Measurements from ENCODE around the gene CPEB3. TPM values are rescaled to one million over a fixed set of nuclear protein-coding genes. Genes with fewer than 3 reads are reported as not detected.

Gene CPEB3
- total and polyA plus RNA-seq, 4 donors = 2.1 to 8.4 (median 5.1) TPM

DNA sequence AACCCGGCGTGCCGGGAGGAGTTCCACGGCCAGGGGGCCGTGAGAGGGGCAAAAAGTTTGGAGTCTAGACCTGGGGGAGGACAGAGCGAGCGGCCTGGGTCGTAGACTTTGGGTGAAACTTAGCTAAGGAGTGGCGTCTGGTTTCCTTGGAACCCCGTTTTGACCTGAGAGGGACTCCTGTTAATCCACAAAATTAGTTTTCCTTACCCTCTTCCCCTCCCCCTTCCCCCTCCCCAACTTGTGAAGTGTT, 663 bp upstream of the CPEB3 start:
- DNase-seq (ENCODE audit: low spot score) = no peak
- H3K9ac ChIP-seq (ENCODE audit: low read depth in 1 of 2, low read length in 2 of 2) = peak overlapping the region; percentile 93 to 94

DNA sequence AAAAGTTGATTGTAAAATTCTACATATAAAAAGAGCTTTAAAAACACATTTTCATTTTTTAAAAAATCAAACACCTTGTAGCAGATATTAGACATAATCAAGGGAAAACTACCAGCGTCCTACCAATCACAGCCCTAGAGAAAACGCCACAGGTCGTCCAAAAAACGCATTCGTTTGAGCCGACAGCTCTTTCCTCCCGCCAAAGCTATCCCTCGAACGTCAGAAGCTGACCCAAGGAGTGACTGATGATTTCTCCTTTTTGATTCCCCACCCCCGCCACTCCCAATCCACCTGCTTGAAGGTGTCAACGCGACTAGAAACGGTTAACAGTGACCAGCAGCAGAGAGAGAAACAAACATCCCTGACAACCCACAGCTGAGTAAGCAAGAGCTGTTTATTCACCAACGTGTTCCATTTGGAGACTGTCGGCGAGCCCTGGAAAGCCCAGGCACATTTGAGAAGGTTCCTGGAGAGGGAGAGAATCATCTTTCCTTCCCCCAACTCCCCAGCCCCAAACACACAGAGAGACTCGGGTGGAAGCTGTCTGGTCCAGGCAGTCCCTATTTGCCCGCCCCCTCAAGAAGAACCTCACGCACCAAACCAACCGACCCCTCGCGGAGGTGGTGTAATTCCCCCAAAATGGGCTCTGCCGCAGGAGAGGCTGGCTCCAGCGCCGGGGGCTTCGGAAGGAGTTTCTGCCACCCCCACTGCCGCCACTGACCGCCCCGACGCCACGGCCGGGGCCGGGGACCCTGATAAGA, 622 bp downstream of the CPEB3 start:
- TF ChIP-seq FOXA1 (IDR thresholded peaks at IDR 0.05) (peak; percentile 58), FOXA2 (IDR thresholded peaks at IDR 0.05) (peak; percentile 72), SP1 (IDR thresholded peaks at IDR 0.05) (no peak)
- TF ChIP-seq, protein P1, sequence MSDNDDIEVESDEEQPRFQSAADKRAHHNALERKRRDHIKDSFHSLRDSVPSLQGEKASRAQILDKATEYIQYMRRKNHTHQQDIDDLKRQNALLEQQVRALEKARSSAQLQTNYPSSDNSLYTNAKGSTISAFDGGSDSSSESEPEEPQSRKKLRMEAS (IDR thresholded peaks at IDR 0.05) = peak; percentile 66
- peak overlapping the region; percentile 82 to 99 (median 99) for H3K4me3 ChIP-seq (ENCODE audit: low read depth in 1 of 3, low read length in 3 of 3)
- peaks cover 3 to 10% (median 8%) of the 10 kb centered on the region in 4 donors for H3K4me1 ChIP-seq (ENCODE audit: control insufficient read depth in 4 of 4, insufficient read depth in 4 of 4, low read length in 3 of 4)
- no peaks in the 10 kb centered on the region for H3K27me3 ChIP-seq (ENCODE audit: control insufficient read depth in 4 of 4, insufficient read depth in 4 of 4, low read length in 3 of 4)
- H3K9me3 ChIP-seq (ENCODE audit: control insufficient read depth in 4 of 4, low read length in 3 of 4) = no peaks in the 10 kb centered on the region
- no peak for DNase-seq (ENCODE audit: low spot score)
- peaks cover 0 to 6% (median under 1%) of the 10 kb centered on the region in 4 donors for H3K36me3 ChIP-seq (ENCODE audit: control insufficient read depth in 4 of 4, insufficient read depth in 3 of 4, low read depth in 1 of 4, low read length in 3 of 4)
- peak overlapping the region; percentile 75 to 96 for H3K9ac ChIP-seq (ENCODE audit: low read depth in 1 of 2, low read length in 2 of 2)
- WGBS = under 1% methylated on average over 33 of the region's 33 CpGs
- peak overlapping the region; percentile 93 to 100 for H3K27ac ChIP-seq (ENCODE audit: low read depth in 1 of 2, low read length in 2 of 2)

More for the DNA sequence above, 663 bp upstream of the CPEB3 start:
- Histone ChIP-seq H3K4me3 (ENCODE audit: low read depth in 1 of 3, low read length in 3 of 3) (peak overlapping the region; percentile 76 to 99 (median 99)), H3K27me3 (ENCODE audit: control insufficient read depth in 4 of 4, insufficient read depth in 4 of 4, low read length in 3 of 4) (no peaks in the 10 kb centered on the region), H3K27ac (ENCODE audit: low read depth in 1 of 2, low read length in 2 of 2) (peak overlapping the region; percentile 93 to 100), H3K4me1 (ENCODE audit: control insufficient read depth in 4 of 4, insufficient read depth in 4 of 4, low read length in 3 of 4) (peaks cover 5 to 10% (median 8%) of the 10 kb centered on the region in 4 donors), H3K36me3 (ENCODE audit: control insufficient read depth in 4 of 4, insufficient read depth in 3 of 4, low read depth in 1 of 4, low read length in 3 of 4) (peaks cover 0 to 6% (median under 1%) of the 10 kb centered on the region in 4 donors), H3K9me3 (ENCODE audit: control insufficient read depth in 4 of 4, low read length in 3 of 4) (no peaks in the 10 kb centered on the region)
- TF ChIP-seq FOXA2 (IDR thresholded peaks at IDR 0.05) = no peak
- no peak for TF ChIP-seq GABPA (IDR thresholded peaks at IDR 0.05 in 1 of 2, conservative IDR thresholded peaks at IDR 0.05 in 1 of 2)
- TF ChIP-seq RXRA (IDR thresholded peaks at IDR 0.05) = no peak
- no peak for TF ChIP-seq EGR1 (IDR thresholded peaks at IDR 0.05; ENCODE audit: low read depth in 2 of 2)
- no peak for TF ChIP-seq HNF4G (IDR thresholded peaks at IDR 0.05)
- TF ChIP-seq, protein P2, sequence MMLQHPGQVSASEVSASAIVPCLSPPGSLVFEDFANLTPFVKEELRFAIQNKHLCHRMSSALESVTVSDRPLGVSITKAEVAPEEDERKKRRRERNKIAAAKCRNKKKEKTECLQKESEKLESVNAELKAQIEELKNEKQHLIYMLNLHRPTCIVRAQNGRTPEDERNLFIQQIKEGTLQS (IDR thresholded peaks at IDR 0.05) = no peak
- TF ChIP-seq, protein P3, sequence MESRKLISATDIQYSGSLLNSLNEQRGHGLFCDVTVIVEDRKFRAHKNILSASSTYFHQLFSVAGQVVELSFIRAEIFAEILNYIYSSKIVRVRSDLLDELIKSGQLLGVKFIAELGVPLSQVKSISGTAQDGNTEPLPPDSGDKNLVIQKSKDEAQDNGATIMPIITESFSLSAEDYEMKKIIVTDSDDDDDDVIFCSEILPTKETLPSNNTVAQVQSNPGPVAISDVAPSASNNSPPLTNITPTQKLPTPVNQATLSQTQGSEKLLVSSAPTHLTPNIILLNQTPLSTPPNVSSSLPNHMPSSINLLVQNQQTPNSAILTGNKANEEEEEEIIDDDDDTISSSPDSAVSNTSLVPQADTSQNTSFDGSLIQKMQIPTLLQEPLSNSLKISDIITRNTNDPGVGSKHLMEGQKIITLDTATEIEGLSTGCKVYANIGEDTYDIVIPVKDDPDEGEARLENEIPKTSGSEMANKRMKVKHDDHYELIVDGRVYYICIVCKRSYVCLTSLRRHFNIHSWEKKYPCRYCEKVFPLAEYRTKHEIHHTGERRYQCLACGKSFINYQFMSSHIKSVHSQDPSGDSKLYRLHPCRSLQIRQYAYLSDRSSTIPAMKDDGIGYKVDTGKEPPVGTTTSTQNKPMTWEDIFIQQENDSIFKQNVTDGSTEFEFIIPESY (IDR thresholded peaks at IDR 0.05) = no peak
- TF ChIP-seq HNF4A (conservative IDR thresholded peaks at IDR 0.05) = no peak
- TF ChIP-seq SP1 (IDR thresholded peaks at IDR 0.05) = no peak
- no peak for TF ChIP-seq NR2F2 (IDR thresholded peaks at IDR 0.05)
- TF ChIP-seq TAF1 (conservative IDR thresholded peaks at IDR 0.05) = no peak
- no peak for TF ChIP-seq FOXA1 (IDR thresholded peaks at IDR 0.05)
- 0% methylated on average over 10 of the region's 10 CpGs for WGBS

DNA sequence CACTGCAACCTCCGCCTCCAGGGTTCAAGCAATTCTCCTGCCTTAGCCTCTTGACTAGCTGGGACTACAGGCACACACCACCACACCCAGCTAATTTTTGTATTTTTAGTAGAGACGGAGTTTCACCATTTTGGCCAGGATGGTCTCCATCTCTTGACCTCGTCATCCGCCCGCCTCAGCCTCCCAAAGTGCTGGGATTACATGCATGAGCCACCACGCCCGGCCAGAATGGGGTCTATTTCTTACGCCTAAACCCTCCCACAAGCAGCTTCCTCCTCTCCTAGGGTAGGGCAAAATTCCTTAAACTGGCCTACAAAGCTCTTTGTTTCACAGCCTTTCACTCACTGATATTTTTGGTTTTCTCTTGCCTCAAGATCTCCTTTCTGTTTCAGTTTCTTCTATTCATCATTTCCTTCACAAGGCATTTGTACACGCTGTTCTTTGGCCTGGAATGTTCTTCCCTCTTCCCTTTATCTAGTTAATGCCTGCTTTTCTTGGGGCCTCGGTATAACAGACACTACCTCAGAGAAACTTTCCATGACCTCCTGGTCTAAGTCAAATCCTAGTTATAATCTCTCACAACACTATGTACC, 6.7 kb downstream of the CPEB3 start:
- no peak for DNase-seq (ENCODE audit: low spot score)
- Histone ChIP-seq H3K36me3 (ENCODE audit: control insufficient read depth in 4 of 4, insufficient read depth in 3 of 4, low read depth in 1 of 4, low read length in 3 of 4) (no peaks in the 10 kb centered on the region), H3K9me3 (ENCODE audit: control insufficient read depth in 4 of 4, low read length in 3 of 4) (no peaks in the 10 kb centered on the region), H3K27me3 (ENCODE audit: control insufficient read depth in 4 of 4, insufficient read depth in 4 of 4, low read length in 3 of 4) (no peaks in the 10 kb centered on the region), H3K9ac (ENCODE audit: low read depth in 1 of 2, low read length in 2 of 2) (no peak overlapping the region), H3K4me3 (ENCODE audit: low read depth in 1 of 3, low read length in 3 of 3) (no peak overlapping the region), H3K4me1 (ENCODE audit: control insufficient read depth in 4 of 4, insufficient read depth in 4 of 4, low read length in 3 of 4) (no peaks in the 10 kb centered on the region), H3K27ac (ENCODE audit: low read depth in 1 of 2, low read length in 2 of 2) (peak overlapping the region; percentile 1 to 20)
- 82% methylated on average over 10 of the region's 10 CpGs for WGBS
- TF ChIP-seq SP1 (IDR thresholded peaks at IDR 0.05) = peak; percentile 73
- peak; percentile 21 for TF ChIP-seq YY1 (IDR thresholded peaks at IDR 0.05)
- TF ChIP-seq, protein P4, sequence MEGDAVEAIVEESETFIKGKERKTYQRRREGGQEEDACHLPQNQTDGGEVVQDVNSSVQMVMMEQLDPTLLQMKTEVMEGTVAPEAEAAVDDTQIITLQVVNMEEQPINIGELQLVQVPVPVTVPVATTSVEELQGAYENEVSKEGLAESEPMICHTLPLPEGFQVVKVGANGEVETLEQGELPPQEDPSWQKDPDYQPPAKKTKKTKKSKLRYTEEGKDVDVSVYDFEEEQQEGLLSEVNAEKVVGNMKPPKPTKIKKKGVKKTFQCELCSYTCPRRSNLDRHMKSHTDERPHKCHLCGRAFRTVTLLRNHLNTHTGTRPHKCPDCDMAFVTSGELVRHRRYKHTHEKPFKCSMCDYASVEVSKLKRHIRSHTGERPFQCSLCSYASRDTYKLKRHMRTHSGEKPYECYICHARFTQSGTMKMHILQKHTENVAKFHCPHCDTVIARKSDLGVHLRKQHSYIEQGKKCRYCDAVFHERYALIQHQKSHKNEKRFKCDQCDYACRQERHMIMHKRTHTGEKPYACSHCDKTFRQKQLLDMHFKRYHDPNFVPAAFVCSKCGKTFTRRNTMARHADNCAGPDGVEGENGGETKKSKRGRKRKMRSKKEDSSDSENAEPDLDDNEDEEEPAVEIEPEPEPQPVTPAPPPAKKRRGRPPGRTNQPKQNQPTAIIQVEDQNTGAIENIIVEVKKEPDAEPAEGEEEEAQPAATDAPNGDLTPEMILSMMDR (IDR thresholded peaks at IDR 0.05; ENCODE audit: low read depth, low read length, missing input control) = no peak
- TF ChIP-seq RXRA (IDR thresholded peaks at IDR 0.05) = peak in 1 of 2 donors; percentile 24

Data from liver (tissue), 9 donors.